ENCODE data around the gene ZBTB7A. TPM values are rescaled to one million over a fixed set of nuclear protein-coding genes. Genes with fewer than 3 reads are reported as not detected.

The ZBTB7A gene
- total and polyA plus RNA-seq, 2 of the 4 experiments (the other 2 are of a cell fraction) = 3.2 to 10.3 TPM

DNA sequence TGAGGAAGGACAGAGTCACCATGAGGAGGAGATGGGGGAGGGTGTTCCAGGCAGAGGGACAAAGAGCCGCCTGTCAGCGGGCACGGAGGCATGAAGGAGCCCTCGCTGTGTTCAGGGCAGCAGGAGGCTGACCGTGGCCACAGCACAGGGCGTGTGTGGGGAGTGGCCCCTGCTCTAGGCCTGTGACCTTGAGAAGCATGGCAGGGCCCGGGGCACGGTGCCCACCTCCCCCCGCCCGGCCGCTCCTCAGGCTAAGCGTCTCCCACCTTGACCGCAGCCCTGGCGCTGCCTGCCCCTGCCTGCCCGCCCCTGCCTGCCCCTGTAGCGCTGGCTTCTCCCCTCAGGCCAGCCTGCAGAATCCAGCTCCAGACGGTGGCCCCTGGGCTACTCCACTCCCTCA is 45.7 kb upstream of the ZBTB7A start:
- H4K20me1 ChIP-seq (ENCODE audit: insufficient read depth, low read length) = peaks cover 40% of the 10 kb centered on the region
- ChIA-PET POLR2A (ENCODE audit: unreplicated experiment) (no interaction called here), CTCF (no interaction called here)
- in situ Hi-C loops (cut with MboI; ENCODE audit: low sequenced_read_pairs) = no loop called here
- intact Hi-C loops (cut with micrococcal nuclease) = no loop called here
- no peak overlapping the region for H3K4me2 ChIP-seq (ENCODE audit: low read depth, low read length)
- H4K8ac ChIP-seq (ENCODE audit: low read depth in 2 of 2, low read length in 2 of 2) = no peak overlapping the region
- BruUV-seq (replicated peaks) = no TSS peak
- no peaks in the 10 kb centered on the region for H3K9me3 ChIP-seq (ENCODE audit: control insufficient read depth, insufficient read depth, low read length)
- TF ChIP-seq, protein P1, sequence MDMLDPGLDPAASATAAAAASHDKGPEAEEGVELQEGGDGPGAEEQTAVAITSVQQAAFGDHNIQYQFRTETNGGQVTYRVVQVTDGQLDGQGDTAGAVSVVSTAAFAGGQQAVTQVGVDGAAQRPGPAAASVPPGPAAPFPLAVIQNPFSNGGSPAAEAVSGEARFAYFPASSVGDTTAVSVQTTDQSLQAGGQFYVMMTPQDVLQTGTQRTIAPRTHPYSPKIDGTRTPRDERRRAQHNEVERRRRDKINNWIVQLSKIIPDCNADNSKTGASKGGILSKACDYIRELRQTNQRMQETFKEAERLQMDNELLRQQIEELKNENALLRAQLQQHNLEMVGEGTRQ (IDR thresholded peaks at IDR 0.05; ENCODE audit: low read depth, low read length) = no peak
- no peak for TF ChIP-seq RCOR1 (IDR thresholded peaks at IDR 0.05; ENCODE audit: insufficient replicate concordance, low read length)
- TF ChIP-seq, protein P2, sequence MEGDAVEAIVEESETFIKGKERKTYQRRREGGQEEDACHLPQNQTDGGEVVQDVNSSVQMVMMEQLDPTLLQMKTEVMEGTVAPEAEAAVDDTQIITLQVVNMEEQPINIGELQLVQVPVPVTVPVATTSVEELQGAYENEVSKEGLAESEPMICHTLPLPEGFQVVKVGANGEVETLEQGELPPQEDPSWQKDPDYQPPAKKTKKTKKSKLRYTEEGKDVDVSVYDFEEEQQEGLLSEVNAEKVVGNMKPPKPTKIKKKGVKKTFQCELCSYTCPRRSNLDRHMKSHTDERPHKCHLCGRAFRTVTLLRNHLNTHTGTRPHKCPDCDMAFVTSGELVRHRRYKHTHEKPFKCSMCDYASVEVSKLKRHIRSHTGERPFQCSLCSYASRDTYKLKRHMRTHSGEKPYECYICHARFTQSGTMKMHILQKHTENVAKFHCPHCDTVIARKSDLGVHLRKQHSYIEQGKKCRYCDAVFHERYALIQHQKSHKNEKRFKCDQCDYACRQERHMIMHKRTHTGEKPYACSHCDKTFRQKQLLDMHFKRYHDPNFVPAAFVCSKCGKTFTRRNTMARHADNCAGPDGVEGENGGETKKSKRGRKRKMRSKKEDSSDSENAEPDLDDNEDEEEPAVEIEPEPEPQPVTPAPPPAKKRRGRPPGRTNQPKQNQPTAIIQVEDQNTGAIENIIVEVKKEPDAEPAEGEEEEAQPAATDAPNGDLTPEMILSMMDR (conservative IDR thresholded peaks at IDR 0.05; ENCODE audit: low read depth, low read length) = no peak
- TF ChIP-seq CHD1 (IDR thresholded peaks at IDR 0.05; ENCODE audit: low read depth, low read length) = no peak
- no peak for TF ChIP-seq RAD21 (IDR thresholded peaks at IDR 0.05; ENCODE audit: low read length)
- no peak for TF ChIP-seq NFE2L2 (IDR thresholded peaks at IDR 0.05; ENCODE audit: low read depth, low read length)
- TF ChIP-seq POLR2A (IDR thresholded peaks at IDR 0.05; ENCODE audit: low read depth, low read length) = no peak
- TF ChIP-seq ELK1 (IDR thresholded peaks at IDR 0.05; ENCODE audit: borderline replicate concordance, low read depth, low read length) = no peak
- no peak for TF ChIP-seq BHLHE40 (IDR thresholded peaks at IDR 0.05; ENCODE audit: low read depth, low read length)
- no peak for TF ChIP-seq RFX5 (IDR thresholded peaks at IDR 0.05; ENCODE audit: low read depth, low read length)
- TF ChIP-seq MAFK (IDR thresholded peaks at IDR 0.05; ENCODE audit: low read depth, low read length) = no peak
- no peak for TF ChIP-seq MAZ (IDR thresholded peaks at IDR 0.05; ENCODE audit: borderline replicate concordance, low read depth, low read length)
- TF ChIP-seq SMC3 (IDR thresholded peaks at IDR 0.05; ENCODE audit: low read depth, low read length) = no peak
- no peak for TF ChIP-seq MXI1 (IDR thresholded peaks at IDR 0.05; ENCODE audit: borderline replicate concordance, low read depth, low read length)
- TF ChIP-seq CEBPB (IDR thresholded peaks at IDR 0.05; ENCODE audit: low read depth, low read length) = no peak
- no peak for TF ChIP-seq FOS (IDR thresholded peaks at IDR 0.05; ENCODE audit: low read depth, low read length)
- H2BK120ac ChIP-seq (ENCODE audit: low read depth, low read length) = no peak overlapping the region
- H2AK9ac ChIP-seq (replicated peaks; ENCODE audit: low read depth, low read length, poor library complexity) = no peak overlapping the region
- H2BK20ac ChIP-seq (ENCODE audit: low read depth, low read length) = no peak overlapping the region
- no peak overlapping the region for H3K4me3 ChIP-seq (ENCODE audit: insufficient read depth, low read depth, low read length)
- peaks cover 2% of the 10 kb centered on the region for H3K9me1 ChIP-seq (ENCODE audit: insufficient read depth, low read length)
- no peak overlapping the region for H4K91ac ChIP-seq (ENCODE audit: insufficient read depth, low read depth, low read length)
- no peak overlapping the region for H3K56ac ChIP-seq (ENCODE audit: extremely low read depth, insufficient read depth, low read length)
- peaks cover 20 to 75% of the 10 kb centered on the region in 2 experiments for H3K79me1 ChIP-seq (ENCODE audit: low read depth in 1 of 2, low read length in 2 of 2)
- peaks cover 81% of the 10 kb centered on the region for H3K36me3 ChIP-seq (ENCODE audit: control insufficient read depth, insufficient read depth, low read length)
- no peak overlapping the region for H3K9ac ChIP-seq (ENCODE audit: low read depth, low read length)
- 99% methylated on average over 11 of the region's 17 CpGs; no CpG with 5 or more reads in 1 of the 2 experiments for WGBS, 2 experiments (ENCODE audit: extremely low coverage in 2 of 2, insufficient read length in 1 of 2)
- H3K14ac ChIP-seq (replicated peaks; ENCODE audit: low read depth, low read length) = no peak overlapping the region
- no peaks in the 10 kb centered on the region for H3K27me3 ChIP-seq (ENCODE audit: control insufficient read depth, insufficient read depth, low read length)
- ATAC-seq (ENCODE audit: low read depth) (no peak), DNase-seq (no peak)
- dilution Hi-C loops (cut with HindIII; ENCODE audit: low sequenced_read_pairs, unreplicated experiment) = no loop called here
- no peak overlapping the region for H3K27ac ChIP-seq (ENCODE audit: insufficient read depth, low read length)
- H2BK5ac ChIP-seq (ENCODE audit: low read depth, low read length, poor library complexity, severe bottlenecking) = no peak overlapping the region
- H3K4me1 ChIP-seq (ENCODE audit: control insufficient read depth, insufficient read depth, low read length) = no peaks in the 10 kb centered on the region
- H2AFZ ChIP-seq (replicated peaks; ENCODE audit: low read length, poor library complexity) = no peak overlapping the region
- no peak overlapping the region for H4K5ac ChIP-seq (ENCODE audit: low read depth, low read length)
- no peak overlapping the region for H2BK15ac ChIP-seq (ENCODE audit: low read depth, low read length)
- H3K4ac ChIP-seq (ENCODE audit: low read depth, low read length) = no peak overlapping the region
- H2AK5ac ChIP-seq (ENCODE audit: low read depth, low read length) = no peak overlapping the region
- no peak overlapping the region for H3K18ac ChIP-seq (ENCODE audit: low read depth, low read length)
- no peak overlapping the region for H3K23ac ChIP-seq (ENCODE audit: low read depth, low read length)
